Measurements from ENCODE around the gene PGM1.

Gene PGM1

DNA sequence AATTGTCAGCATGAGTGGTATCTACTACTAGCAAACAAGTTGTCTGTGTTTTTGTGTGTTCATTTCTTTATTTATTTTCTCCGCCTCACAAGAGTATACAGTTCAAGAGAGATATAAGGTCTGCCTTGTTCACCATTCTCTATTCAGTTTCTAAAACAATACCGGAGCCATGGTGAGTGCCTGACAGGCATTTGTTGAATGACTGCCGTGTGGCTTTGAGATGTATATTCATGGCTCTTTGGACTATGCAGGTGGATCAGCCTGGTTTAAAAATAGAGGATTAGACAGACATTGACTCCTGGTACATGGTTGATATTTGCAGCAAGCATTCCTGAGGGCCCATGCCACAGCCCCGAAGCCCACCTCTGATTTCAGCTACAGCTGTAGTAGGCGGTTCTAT lies 89.7 kb downstream of the PGM1 start:
- Histone ChIP-seq H3K4me3 (ENCODE audit: low read depth, low read length) (no peak overlapping the region), H3K9me3 (no peaks in the 10 kb centered on the region), H3K4me1 (no peaks in the 10 kb centered on the region), H3K27me3 (no peaks in the 10 kb centered on the region), H3K36me3 (no peaks in the 10 kb centered on the region)
- TF ChIP-seq, protein P1, sequence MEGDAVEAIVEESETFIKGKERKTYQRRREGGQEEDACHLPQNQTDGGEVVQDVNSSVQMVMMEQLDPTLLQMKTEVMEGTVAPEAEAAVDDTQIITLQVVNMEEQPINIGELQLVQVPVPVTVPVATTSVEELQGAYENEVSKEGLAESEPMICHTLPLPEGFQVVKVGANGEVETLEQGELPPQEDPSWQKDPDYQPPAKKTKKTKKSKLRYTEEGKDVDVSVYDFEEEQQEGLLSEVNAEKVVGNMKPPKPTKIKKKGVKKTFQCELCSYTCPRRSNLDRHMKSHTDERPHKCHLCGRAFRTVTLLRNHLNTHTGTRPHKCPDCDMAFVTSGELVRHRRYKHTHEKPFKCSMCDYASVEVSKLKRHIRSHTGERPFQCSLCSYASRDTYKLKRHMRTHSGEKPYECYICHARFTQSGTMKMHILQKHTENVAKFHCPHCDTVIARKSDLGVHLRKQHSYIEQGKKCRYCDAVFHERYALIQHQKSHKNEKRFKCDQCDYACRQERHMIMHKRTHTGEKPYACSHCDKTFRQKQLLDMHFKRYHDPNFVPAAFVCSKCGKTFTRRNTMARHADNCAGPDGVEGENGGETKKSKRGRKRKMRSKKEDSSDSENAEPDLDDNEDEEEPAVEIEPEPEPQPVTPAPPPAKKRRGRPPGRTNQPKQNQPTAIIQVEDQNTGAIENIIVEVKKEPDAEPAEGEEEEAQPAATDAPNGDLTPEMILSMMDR (IDR thresholded peaks at IDR 0.05; ENCODE audit: low read depth, low read length), result no peak
- DNase-seq, result no peak

DNA sequence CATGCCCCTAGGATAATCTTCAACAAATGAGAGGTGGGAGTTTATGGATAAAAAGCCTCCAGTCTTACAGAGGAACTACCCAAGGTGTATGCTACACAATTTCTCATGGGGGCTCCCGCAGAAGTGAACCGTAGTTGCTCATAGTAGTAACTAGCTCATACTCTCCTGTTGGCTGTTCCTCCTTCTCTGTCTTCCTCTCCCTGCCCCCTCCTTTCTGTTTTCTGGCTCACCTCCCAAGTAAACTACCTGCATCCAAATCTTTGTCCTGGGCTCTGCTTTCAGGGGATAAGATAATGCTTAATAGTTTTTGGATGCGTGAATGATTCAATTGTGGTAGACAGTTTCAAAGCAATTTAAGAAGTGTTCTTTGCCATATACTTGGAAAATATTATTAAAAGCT lies 90.5 kb downstream of the PGM1 start:
- H3K36me3 ChIP-seq, result no peaks in the 10 kb centered on the region
- H3K9me3 ChIP-seq, result no peaks in the 10 kb centered on the region
- H3K27me3 ChIP-seq, result no peaks in the 10 kb centered on the region
- no peak for DNase-seq
- no peak overlapping the region for H3K4me3 ChIP-seq (ENCODE audit: low read depth, low read length)
- TF ChIP-seq, protein P1 (IDR thresholded peaks at IDR 0.05; ENCODE audit: low read depth, low read length), result no peak
- no peaks in the 10 kb centered on the region for H3K4me1 ChIP-seq

DNA sequence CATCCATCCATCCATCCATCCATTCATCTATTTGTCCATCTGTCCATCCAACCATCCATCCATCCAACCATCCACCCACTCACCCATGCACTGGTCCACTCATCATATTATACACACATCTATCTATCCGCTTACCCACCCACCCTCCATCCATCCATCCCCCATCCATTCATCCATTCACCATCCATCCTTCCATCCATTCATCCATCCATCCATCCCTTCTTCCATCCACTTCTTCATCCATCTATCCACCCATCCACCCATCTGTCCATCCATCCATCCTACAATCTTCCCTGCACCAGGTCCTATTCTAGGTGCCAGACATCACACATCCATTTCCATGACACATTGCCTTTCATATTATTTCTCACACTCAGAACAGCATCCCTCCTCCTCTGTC lies 93.5 kb downstream of the PGM1 start:
- TF ChIP-seq, protein P1 (IDR thresholded peaks at IDR 0.05; ENCODE audit: low read depth, low read length), result no peak

DNA sequence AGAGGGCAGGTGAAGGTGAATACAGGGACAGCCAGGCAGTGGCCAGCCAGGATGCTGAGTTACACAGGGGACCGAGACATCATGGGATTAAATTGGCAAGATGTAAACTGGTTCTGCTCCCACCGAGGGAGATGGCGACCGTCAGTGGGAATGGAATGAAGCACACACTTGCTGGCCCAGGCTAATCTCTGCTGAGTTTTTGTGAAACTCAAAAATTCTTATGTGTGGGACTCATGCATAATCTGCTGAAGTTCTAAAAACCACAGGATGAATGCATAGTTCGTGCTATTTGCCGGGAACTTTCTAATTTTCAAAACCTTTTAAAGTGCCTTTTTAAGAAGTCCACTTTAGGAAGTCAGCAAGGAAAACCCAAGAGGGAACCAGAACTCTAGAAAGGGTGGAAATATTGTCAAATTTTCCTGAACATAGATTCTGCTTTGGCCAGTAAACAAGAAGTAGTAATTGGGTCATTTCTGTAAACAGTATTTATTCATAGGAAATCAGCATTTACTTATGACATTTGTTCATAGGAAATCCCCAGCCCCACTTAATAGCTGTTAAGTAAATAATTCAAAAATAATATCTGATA lies 95.2 kb downstream of the PGM1 start:
- H3K4me3 ChIP-seq (ENCODE audit: low read depth, low read length), result no peak overlapping the region

More for the DNA sequence above, 93.5 kb downstream of the PGM1 start:
- no peak for DNase-seq
- Histone ChIP-seq H3K36me3 (no peaks in the 10 kb centered on the region), H3K27me3 (no peaks in the 10 kb centered on the region), H3K9me3 (no peaks in the 10 kb centered on the region), H3K4me1 (no peaks in the 10 kb centered on the region), H3K4me3 (ENCODE audit: low read depth, low read length) (no peak overlapping the region)

DNA sequence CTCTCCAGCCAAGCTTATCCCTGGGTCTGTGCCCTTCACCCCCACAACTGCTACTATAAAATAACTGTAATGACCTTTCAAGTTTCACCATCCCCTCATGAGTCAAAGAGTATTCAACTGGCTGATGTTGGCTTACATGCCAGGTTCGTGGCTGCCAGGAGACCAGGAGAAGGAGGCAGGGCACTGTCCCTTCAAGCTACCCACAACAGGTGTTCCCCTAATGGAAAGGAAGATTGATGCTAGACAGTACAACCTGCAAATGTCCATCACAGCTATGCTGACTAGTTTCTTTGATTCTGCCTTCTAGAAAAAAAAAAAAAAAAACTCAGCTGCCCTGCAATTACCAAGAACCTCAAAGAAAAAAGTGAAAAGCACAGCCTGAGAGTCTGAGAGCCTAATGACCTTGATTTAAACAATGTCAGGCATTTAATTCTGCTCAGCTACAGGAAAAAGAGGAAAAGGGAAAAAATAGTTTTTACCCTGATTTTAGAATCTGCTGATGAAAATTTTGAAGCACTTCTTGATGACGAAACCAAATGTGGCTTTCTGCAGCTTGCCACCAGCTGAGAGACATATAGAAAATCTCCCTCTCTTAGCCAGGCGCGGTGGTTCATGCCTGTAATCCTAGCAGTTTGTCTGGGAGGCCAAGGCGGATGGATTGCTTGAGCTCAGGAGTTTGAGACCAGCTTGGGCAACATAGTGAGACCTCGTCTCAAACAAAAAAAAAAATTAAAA lies 97.9 kb downstream of the PGM1 start:
- H3K27me3 ChIP-seq, result no peaks in the 10 kb centered on the region
- no peak overlapping the region for H3K4me3 ChIP-seq (ENCODE audit: low read depth, low read length)
- H3K4me1 ChIP-seq, result no peaks in the 10 kb centered on the region
- no peak for DNase-seq
- H3K36me3 ChIP-seq, result no peaks in the 10 kb centered on the region
- TF ChIP-seq, protein P1 (IDR thresholded peaks at IDR 0.05; ENCODE audit: low read depth, low read length), result no peak
- H3K9me3 ChIP-seq, result no peaks in the 10 kb centered on the region

More for the DNA sequence above, 95.2 kb downstream of the PGM1 start:
- H3K36me3 ChIP-seq, result no peaks in the 10 kb centered on the region
- DNase-seq, result no peak
- no peaks in the 10 kb centered on the region for H3K9me3 ChIP-seq
- H3K4me1 ChIP-seq, result no peaks in the 10 kb centered on the region
- no peaks in the 10 kb centered on the region for H3K27me3 ChIP-seq
- TF ChIP-seq, protein P1 (IDR thresholded peaks at IDR 0.05; ENCODE audit: low read depth, low read length), result no peak

Measured in BE2C (cell line).